Measurements from ENCODE around the gene HARS1. TPM values are rescaled to one million over a fixed set of nuclear protein-coding genes. Genes with fewer than 3 reads are reported as not detected.
A peak's percentile ranks its signal among the peaks of the same experiment; 100 is the strongest.

HARS1 gene
- total RNA-seq, 1 donor from 2014 or later: 95.2 TPM

DNA sequence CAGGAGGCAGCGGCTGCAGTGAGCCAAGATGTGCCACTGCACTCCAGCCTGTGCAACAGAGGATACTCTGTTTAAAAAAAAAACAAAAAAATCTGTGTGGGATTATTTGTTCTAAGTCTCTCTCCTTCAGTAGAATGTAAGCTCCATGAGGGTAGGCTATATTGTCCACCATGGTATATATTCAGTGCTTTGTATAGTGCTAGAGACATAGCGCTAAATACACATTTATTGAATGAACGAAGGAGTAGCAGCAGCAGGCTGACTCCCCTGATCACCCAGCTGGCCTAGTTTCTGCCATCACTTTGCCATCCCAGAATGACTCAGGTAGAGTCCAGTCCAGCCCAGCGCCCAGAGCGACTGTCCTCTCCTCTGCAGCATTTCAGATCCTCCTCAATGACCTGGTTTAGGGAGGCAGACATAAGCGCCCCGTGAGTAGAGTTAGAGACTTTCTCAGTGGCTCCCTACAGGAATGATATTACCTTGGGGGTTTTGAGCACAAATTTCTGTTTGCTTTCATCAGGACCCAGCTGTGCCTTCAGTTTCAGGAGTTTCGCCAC, 716 bp downstream of the HARS1 start:
- H3K27ac ChIP-seq (ENCODE audit: low read depth, low read length): peak overlapping the region; percentile 76
- peak overlapping the region; percentile 92 for H3K4me2 ChIP-seq (ENCODE audit: low read length)

DNA sequence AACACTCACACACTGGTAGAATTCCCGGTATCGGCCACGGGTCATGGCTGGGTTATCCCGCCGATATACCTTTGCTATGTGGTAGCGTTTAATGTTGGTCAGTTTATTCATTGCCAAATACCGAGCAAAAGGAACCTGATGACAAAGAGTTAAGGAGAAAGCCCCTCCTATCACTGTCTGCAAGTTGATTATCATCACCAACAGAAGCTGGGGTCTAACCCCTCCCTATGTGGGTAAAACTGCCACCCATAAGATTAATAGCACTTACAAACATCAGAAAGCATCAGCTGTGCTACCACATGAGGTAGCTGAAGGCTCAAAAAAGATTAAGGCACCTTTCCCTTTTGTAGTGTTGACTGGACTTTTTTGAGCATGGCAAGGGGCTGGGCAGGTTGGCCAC, 12.2 kb downstream of the HARS1 start:
- DNase-seq (ENCODE audit: low read depth) (no peak), FAIRE-seq (no peak)
- Mint-ChIP-seq H3K36me3 (ENCODE audit: low read depth, unreplicated experiment) (peaks cover 27% of the 10 kb centered on the region), H3K27me3 (ENCODE audit: low read depth, unreplicated experiment) (no peaks in the 10 kb centered on the region), H3K9me3 (ENCODE audit: unreplicated experiment) (no peaks in the 10 kb centered on the region), H3K4me1 (ENCODE audit: low read depth, unreplicated experiment) (no peaks in the 10 kb centered on the region), H3K4me3 (ENCODE audit: unreplicated experiment) (no peak overlapping the region), H3K27ac (ENCODE audit: unreplicated experiment) (no peak overlapping the region)
- Histone ChIP-seq H3K27ac (ENCODE audit: low read depth, low read length) (no peak overlapping the region), H3K79me2 (ENCODE audit: insufficient read depth, low read length) (no peaks in the 10 kb centered on the region), H2AFZ (ENCODE audit: low read depth, low read length) (no peak overlapping the region), H3K4me3 (ENCODE audit: insufficient read depth, low read depth, low read length) (no peak overlapping the region), H3K9ac (ENCODE audit: low read length) (no peak overlapping the region), H3K27me3 (ENCODE audit: insufficient read depth, low read length) (no peaks in the 10 kb centered on the region), H4K20me1 (ENCODE audit: insufficient read depth, low read length) (peaks cover 12% of the 10 kb centered on the region), H3K36me3 (ENCODE audit: insufficient read depth, low read length) (peaks cover 68% of the 10 kb centered on the region), H3K4me2 (ENCODE audit: low read length) (no peak overlapping the region), H3K9me3 (ENCODE audit: insufficient read depth, low read depth, low read length) (no peaks in the 10 kb centered on the region), H3K4me1 (ENCODE audit: insufficient read depth, low read length) (no peaks in the 10 kb centered on the region)
- no peak for TF ChIP-seq EZH2 (IDR thresholded peaks at IDR 0.05; ENCODE audit: insufficient read depth, low read length)
- TF ChIP-seq, protein P1, sequence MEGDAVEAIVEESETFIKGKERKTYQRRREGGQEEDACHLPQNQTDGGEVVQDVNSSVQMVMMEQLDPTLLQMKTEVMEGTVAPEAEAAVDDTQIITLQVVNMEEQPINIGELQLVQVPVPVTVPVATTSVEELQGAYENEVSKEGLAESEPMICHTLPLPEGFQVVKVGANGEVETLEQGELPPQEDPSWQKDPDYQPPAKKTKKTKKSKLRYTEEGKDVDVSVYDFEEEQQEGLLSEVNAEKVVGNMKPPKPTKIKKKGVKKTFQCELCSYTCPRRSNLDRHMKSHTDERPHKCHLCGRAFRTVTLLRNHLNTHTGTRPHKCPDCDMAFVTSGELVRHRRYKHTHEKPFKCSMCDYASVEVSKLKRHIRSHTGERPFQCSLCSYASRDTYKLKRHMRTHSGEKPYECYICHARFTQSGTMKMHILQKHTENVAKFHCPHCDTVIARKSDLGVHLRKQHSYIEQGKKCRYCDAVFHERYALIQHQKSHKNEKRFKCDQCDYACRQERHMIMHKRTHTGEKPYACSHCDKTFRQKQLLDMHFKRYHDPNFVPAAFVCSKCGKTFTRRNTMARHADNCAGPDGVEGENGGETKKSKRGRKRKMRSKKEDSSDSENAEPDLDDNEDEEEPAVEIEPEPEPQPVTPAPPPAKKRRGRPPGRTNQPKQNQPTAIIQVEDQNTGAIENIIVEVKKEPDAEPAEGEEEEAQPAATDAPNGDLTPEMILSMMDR (IDR thresholded peaks at IDR 0.05; ENCODE audit: insufficient read depth, low read depth, low read length): no peak

More for the DNA sequence above, 716 bp downstream of the HARS1 start:
- TF ChIP-seq, protein P1 (IDR thresholded peaks at IDR 0.05; ENCODE audit: insufficient read depth, low read depth, low read length): no peak
- no peak for TF ChIP-seq EZH2 (IDR thresholded peaks at IDR 0.05; ENCODE audit: insufficient read depth, low read length)
- no peaks in the 10 kb centered on the region for H3K9me3 Mint-ChIP-seq (ENCODE audit: unreplicated experiment)
- peaks cover 82% of the 10 kb centered on the region for H3K79me2 ChIP-seq (ENCODE audit: insufficient read depth, low read length)
- peaks cover 31% of the 10 kb centered on the region for H3K36me3 ChIP-seq (ENCODE audit: insufficient read depth, low read length)
- peak overlapping the region; percentile 96 for H2AFZ ChIP-seq (ENCODE audit: low read depth, low read length)
- peak overlapping the region; percentile 96 for H3K4me3 Mint-ChIP-seq (ENCODE audit: unreplicated experiment)
- H3K36me3 Mint-ChIP-seq (ENCODE audit: low read depth, unreplicated experiment): peaks cover 9% of the 10 kb centered on the region
- no peak for DNase-seq (ENCODE audit: low read depth)
- peaks cover 15% of the 10 kb centered on the region for H4K20me1 ChIP-seq (ENCODE audit: insufficient read depth, low read length)
- no peaks in the 10 kb centered on the region for H3K27me3 Mint-ChIP-seq (ENCODE audit: low read depth, unreplicated experiment)
- H3K9me3 ChIP-seq (ENCODE audit: insufficient read depth, low read depth, low read length): no peaks in the 10 kb centered on the region
- H3K4me3 ChIP-seq (ENCODE audit: insufficient read depth, low read depth, low read length): peak overlapping the region; percentile 98
- no peak for FAIRE-seq
- peaks cover 10% of the 10 kb centered on the region for H3K4me1 ChIP-seq (ENCODE audit: insufficient read depth, low read length)
- peaks cover 15% of the 10 kb centered on the region for H3K4me1 Mint-ChIP-seq (ENCODE audit: low read depth, unreplicated experiment)
- H3K9ac ChIP-seq (ENCODE audit: low read length): peak overlapping the region; percentile 97
- H3K27ac Mint-ChIP-seq (ENCODE audit: unreplicated experiment): peak overlapping the region; percentile 82
- H3K27me3 ChIP-seq (ENCODE audit: insufficient read depth, low read length): no peaks in the 10 kb centered on the region

DNA sequence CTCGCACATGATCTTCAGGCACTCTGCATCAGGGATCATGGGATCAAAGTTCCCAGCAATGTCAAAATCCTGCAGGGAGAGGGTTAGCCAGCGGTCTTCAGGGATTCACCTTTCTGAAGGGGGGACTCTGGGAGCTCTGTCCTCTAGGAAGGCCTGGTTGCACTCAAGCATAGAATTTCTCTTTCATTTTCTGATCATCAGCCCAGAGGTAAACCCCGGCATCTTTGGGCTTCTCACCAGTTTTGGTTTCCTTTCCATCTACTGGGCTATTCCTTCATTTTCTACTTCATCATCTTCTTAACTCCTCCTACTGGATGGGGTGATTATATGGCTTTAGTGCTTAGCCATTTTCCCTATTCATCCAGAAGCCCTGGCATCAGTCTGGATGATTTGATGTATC, 13.2 kb downstream of the HARS1 start:
- peaks cover 66% of the 10 kb centered on the region for H3K36me3 ChIP-seq (ENCODE audit: insufficient read depth, low read length)
- H3K27ac Mint-ChIP-seq (ENCODE audit: unreplicated experiment): no peak overlapping the region
- DNase-seq (ENCODE audit: low read depth) (no peak), FAIRE-seq (no peak)
- H3K4me3 Mint-ChIP-seq (ENCODE audit: unreplicated experiment): no peak overlapping the region
- no peaks in the 10 kb centered on the region for H3K79me2 ChIP-seq (ENCODE audit: insufficient read depth, low read length)
- H3K27ac ChIP-seq (ENCODE audit: low read depth, low read length): no peak overlapping the region
- peaks cover 6% of the 10 kb centered on the region for H4K20me1 ChIP-seq (ENCODE audit: insufficient read depth, low read length)
- TF ChIP-seq EZH2 (IDR thresholded peaks at IDR 0.05; ENCODE audit: insufficient read depth, low read length): no peak
- TF ChIP-seq, protein P1 (IDR thresholded peaks at IDR 0.05; ENCODE audit: insufficient read depth, low read depth, low read length): no peak
- H3K9me3 ChIP-seq (ENCODE audit: insufficient read depth, low read depth, low read length): no peaks in the 10 kb centered on the region
- no peak overlapping the region for H3K4me3 ChIP-seq (ENCODE audit: insufficient read depth, low read depth, low read length)
- H3K27me3 ChIP-seq (ENCODE audit: insufficient read depth, low read length): no peaks in the 10 kb centered on the region
- no peak overlapping the region for H3K4me2 ChIP-seq (ENCODE audit: low read length)
- H3K9me3 Mint-ChIP-seq (ENCODE audit: unreplicated experiment): no peaks in the 10 kb centered on the region
- peaks cover 26% of the 10 kb centered on the region for H3K36me3 Mint-ChIP-seq (ENCODE audit: low read depth, unreplicated experiment)
- H3K4me1 Mint-ChIP-seq (ENCODE audit: low read depth, unreplicated experiment): no peaks in the 10 kb centered on the region
- no peaks in the 10 kb centered on the region for H3K27me3 Mint-ChIP-seq (ENCODE audit: low read depth, unreplicated experiment)
- no peak overlapping the region for H3K9ac ChIP-seq (ENCODE audit: low read length)
- no peaks in the 10 kb centered on the region for H3K4me1 ChIP-seq (ENCODE audit: insufficient read depth, low read length)
- no peak overlapping the region for H2AFZ ChIP-seq (ENCODE audit: low read depth, low read length)
